Sigmoid colon (tissue), 4 donors: ENCODE results near the gene MR1.

Source experiments
- EP300 ChIP-seq, 4 donors: sonication (generic); formaldehyde crosslinking; IDR thresholded peaks; one replicate each; pipeline ENCODE4 v1.6.1; 2017; ENCODE audit warnings: antibody characterized with exemption in 4 of 4
- POLR2A ChIP-seq, 2 donors: fragments of 450-650 bp; IDR thresholded peaks; one replicate each; pipeline ENCODE4 v1.6.1; 2016; ENCODE audit warnings: antibody characterized with exemption in 2 of 2, mild to moderate bottlenecking in 2 of 2, moderate library complexity in 2 of 2
- POLR2AphosphoS5 ChIP-seq, 4 donors: sonication (generic); formaldehyde crosslinking; IDR thresholded peaks; one replicate each; pipeline ENCODE4 v1.6.1; 2017; ENCODE audit warnings: antibody characterized with exemption in 4 of 4
- TF ChIP-seq, protein P1 (sequence below), 4 experiments: fragments of 450-650 bp in 3 of 4; fragments of 200-600 bp in 1 of 4; IDR thresholded peaks; one replicate each; pipeline ENCODE4 v1.5.1; 2016 to 2019; ENCODE audit warnings: antibody characterized with exemption in 4 of 4, mild to moderate bottlenecking in 3 of 4, moderate library complexity in 2 of 4

DNA sequence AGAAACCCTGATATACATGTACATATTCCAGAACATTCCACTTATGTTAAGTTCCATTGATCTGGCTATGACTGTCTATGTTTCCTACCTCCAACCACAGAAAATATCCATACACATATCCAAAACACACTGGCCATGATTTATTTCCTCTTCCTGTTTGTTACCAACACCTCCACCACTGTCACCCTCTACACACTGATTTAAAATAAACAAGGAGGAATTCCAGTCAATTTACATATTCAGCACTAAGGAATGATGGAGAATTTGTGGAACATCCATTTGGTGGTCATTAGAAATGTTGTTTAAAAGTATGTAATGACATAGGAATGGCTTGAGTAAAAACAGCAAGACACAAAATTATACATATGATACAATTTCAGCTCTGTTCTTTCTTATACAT, 5.6 kb upstream of the MR1 start:
- TF ChIP-seq, protein P1, sequence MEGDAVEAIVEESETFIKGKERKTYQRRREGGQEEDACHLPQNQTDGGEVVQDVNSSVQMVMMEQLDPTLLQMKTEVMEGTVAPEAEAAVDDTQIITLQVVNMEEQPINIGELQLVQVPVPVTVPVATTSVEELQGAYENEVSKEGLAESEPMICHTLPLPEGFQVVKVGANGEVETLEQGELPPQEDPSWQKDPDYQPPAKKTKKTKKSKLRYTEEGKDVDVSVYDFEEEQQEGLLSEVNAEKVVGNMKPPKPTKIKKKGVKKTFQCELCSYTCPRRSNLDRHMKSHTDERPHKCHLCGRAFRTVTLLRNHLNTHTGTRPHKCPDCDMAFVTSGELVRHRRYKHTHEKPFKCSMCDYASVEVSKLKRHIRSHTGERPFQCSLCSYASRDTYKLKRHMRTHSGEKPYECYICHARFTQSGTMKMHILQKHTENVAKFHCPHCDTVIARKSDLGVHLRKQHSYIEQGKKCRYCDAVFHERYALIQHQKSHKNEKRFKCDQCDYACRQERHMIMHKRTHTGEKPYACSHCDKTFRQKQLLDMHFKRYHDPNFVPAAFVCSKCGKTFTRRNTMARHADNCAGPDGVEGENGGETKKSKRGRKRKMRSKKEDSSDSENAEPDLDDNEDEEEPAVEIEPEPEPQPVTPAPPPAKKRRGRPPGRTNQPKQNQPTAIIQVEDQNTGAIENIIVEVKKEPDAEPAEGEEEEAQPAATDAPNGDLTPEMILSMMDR (IDR thresholded peaks at IDR 0.05), result no peak
- TF ChIP-seq POLR2AphosphoS5 (IDR thresholded peaks at IDR 0.05) (no peak), POLR2A (IDR thresholded peaks at IDR 0.05) (no peak), EP300 (IDR thresholded peaks at IDR 0.05) (no peak)
